DMS153 treated with DMSO at 0.1 percent for 48 hours (cell line): ENCODE measurements around the gene CDK15.

ENCODE experiments used
- DNase-seq: peaks from one replicate; lab custom pipeline; 2025; ENCODE audit not compliant: unreplicated experiment; lab: John Stamatoyannopoulos, UW

The CDK15 gene

DNA sequence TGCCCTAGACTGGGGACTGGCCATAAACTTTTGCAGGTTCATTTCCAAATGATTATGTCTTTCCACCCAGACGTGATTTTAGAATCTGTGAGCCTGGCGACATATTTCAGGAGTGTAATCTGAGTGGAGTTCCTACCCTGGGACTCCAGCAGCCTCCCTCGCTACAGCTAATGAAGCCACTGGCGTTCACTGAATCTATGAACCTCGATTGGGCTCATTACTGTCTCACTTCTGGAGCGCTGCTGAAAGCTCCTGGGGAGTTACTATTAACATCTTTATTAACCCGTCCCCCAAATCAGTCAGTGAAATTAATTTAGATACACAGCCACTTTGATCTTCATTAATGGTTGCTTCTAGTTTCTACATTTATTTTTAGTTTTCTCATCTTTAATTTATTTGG is 56.5 kb downstream of the CDK15 start:
- no peak for DNase-seq

DNA sequence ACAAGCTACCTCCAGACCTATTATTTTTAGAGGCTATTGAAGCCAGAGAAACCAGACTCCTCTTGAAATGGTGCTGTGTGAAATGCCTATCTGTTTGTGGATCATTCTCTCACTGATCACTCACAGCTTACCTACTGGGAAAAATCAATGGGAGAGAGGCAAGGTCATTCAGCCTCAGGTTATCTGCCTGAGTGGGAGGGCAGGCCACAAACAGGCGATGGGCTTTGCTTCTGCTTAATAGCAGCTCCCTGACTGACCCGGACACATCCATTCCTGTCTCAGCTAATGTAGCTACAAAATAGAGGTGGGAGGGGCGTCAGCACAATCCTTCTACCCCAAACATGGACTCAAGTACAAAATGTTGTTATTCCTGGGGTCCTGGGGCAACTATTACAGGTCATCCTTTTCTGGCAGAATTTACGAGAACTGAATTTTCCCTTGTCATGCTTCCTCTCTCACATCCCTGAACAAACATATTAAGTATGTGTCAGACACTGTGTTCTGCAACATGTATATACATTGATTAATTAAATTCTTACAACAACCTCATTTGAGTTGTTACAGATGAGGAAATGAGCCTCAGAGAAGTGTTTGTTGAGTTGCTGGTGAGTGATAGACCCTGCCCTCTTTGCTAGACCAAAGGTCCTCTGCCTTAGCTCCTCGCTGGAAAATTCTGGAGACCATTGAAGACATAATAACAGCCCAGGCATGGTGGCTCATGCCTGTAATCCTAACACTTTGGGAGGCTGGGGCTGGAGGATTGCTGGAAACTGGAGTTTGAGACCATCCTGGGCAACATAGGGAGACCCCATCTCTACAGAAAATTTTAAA is 60.5 kb downstream of the CDK15 start:
- no peak for DNase-seq

DNA sequence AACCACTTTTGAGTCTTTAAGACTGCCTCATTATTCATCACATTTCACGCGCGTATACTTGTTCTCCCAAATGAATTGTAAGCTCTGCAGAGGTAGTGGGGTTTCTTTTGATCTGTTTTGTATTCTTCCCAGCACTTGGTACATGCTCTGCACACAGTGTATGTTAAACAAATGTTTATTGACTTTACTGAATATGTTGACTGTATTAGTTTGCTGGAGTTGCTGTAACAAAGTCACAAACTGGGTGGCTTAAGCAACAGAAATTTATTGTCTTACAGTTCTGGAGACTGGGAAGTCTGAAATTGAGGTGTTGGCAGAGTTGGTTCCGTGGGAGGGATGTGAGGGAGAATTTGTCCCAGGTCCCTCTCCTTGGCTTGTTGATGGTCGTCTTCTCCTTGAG is 65.1 kb downstream of the CDK15 start:
- no peak for DNase-seq

DNA sequence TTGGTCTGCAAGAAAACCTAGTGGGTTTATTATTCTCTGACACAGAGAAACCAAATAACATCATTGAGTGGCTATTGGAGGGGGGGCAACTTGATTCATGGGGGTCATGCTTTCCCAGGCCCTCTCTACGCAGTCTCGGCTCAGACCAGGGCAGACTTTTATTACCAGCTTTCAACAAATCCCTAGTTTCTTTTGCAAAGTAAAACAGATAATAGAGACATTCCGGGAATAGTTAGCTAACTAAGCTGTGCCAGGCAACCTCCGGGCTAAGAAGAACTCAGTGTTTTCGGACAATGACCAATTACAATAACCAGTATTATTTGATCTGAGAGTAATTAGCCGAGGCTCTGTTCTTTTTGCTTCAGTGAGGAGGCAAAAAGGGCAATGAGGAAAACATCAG is 66.3 kb downstream of the CDK15 start:
- no peak for DNase-seq

DNA sequence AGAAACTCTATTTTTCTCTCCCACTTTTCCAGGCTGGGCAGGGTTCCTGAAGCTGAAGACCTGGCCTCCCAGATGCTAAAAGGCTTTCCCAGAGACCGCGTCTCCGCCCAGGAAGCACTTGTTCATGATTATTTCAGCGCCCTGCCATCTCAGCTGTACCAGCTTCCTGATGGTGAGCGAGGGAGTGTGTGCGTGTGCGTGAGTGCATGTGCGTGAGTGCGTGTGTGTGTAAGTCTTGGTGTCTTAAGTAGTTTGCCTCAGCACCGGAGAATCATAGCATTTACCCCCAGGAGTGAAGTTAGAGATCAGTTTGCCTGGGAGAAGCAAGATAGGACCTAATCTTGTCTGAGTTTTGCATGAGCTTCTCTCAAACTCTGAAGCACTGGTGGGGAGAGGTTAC is 73.7 kb downstream of the CDK15 start:
- DNase-seq = no peak

DNA sequence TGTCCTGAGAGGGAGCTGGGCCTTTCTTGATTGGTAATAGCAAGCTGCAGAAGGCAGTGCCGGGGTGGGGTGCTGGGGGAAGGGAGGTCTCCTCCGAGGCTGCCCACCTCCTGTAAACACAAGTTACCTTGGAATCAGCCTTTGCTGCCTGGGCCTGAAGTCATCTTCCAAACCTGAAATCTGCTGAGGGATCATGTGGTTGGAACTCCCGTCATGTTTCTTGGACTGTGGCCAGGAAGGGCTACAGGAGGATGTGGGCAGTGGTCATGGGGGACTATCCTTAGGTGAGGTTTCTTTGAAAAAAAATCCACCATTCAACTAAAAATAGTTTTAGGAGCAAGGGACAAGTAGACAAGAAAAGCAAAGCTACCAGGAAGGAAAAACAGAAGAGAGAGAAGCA is 74.2 kb downstream of the CDK15 start:
- no peak for DNase-seq

DNA sequence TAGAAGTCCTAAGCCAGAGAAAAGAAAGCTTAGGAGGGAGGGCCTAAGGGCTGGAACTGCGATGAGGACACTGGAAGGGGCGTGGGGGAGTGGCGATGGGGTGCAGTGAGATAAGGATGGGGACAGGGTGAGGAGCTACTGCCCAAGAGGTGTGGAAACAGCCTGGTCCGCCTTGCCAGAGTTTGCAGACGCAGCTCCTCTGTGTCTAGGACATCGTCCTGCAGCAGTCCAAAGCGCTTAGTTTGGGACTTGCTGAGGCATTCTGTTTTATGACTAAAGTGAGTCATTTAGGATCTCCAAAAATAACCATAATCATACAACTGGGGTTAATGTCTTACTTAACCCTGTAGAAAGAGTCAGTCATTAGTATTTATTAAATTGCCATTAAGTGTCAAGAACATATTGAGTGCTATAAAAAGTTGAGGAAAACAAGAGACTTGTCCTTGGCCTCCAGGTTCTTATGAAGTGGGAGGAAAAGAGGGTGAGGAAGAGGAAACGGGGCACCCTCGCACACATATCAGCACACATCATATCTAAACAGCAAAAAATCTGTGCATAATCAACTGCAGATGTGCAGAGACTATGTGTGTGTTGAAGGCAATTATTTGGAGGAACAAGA is 74.8 kb downstream of the CDK15 start:
- DNase-seq = no peak

DNA sequence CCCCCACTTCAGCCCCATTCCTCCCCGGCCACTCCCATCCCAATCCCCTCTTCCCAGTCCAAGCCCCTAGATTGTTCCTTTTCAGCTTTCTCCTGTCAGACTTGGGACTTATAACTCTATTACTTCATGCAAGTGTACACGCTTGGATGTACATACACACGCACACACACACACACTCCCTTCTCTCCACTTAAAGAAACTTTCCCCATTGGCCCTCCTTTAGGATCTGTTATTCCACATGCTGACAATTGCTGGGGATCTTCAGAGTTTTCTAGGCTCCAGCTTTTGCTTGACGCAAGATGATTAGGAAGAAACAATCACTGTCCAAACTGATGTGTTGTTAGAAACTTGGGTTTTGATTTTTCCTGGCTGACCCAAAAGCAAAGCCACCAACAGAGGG is 75.4 kb downstream of the CDK15 start:
- no peak for DNase-seq

DNA sequence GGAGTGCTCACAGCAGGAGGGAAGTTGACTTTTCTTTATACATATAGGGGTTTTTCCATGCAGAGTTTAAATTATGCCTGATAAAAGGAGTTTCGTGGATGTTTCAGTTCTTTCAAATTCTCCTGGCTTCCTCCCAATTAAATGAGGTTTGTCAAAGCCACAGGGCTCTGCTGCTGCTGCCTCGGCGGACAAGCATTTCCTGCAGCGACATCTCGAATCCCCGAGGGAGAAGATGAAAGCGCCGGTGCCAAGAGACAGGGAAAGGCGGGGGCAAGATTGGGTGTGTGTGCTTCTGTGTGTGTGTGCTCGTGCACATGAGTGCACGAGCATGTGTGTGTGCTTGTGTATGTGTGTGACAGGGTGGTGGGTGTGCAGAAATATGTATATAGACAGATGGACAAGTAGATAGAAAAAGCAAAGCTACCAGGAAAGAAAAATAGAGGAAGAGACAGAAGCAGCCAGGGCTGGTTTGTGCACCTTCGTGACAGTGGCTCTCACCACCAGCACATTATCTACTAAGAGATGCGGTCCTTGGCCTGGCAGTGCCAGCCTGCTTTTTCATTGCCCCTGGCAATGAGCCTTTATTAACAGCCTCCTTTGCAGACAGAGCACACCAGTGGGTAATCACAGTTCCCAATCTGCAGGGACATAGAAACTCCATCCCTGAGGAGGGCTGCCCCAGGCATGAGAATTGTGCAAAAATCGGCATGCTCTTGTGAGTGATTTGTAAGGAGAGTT is 76.2 kb downstream of the CDK15 start:
- DNase-seq = peak; percentile 75

DNA sequence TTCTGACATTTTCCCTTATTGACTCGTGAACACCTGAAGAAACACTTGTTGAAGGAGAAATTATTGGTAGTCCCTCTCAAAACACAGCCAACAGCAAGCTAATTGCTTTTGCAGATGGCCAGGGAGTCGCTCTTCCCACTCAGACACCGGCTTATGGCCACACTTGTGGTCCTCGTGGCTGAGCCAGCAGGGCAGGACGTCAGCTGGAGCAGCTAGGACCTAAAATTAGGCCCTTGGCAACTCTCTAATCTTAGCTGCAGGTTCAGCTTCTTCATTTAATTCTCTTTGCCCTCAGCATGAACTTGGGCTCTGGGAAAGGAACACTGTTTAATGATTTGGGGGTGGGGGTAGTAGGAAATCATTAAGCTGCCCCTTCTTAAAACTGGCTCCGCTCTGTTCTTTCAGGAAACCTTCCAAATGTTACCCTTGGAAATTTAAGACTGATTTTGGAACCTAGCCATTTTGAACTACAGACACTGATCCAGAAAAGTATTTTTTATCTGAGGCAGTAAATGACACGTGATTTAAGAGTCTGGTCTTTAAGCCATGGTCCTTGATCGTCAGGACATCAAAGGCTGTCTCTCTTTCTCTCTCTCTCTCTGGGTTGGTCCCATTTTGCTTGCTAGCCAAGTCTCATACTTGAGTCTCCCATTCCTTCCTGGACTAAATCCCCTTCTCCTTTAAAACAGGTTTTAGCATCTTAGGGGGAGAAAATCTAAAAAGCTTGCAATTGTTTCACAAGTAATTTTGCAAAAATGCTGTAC is 77.5 kb downstream of the CDK15 start:
- DNase-seq = no peak

DNA sequence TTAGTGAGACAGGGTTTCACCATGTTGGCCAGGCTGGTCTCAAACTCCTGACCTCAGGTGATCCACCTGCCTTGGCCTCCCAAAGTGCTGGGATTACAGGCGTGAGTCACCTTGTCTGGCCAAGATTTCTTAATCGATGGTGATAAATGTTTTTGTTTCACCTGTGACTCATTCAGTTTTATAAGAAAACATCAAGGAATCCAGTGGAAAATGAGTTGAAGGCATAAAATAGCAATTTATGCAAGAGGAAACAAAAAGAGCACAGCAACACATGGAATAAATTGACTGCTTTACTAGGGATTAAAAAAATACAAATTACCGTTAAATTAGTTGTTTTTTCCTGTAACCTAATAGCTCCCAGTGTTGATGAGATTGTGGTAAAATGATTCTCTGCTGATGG is 80.2 kb downstream of the CDK15 start:
- DNase-seq = no peak

DNA sequence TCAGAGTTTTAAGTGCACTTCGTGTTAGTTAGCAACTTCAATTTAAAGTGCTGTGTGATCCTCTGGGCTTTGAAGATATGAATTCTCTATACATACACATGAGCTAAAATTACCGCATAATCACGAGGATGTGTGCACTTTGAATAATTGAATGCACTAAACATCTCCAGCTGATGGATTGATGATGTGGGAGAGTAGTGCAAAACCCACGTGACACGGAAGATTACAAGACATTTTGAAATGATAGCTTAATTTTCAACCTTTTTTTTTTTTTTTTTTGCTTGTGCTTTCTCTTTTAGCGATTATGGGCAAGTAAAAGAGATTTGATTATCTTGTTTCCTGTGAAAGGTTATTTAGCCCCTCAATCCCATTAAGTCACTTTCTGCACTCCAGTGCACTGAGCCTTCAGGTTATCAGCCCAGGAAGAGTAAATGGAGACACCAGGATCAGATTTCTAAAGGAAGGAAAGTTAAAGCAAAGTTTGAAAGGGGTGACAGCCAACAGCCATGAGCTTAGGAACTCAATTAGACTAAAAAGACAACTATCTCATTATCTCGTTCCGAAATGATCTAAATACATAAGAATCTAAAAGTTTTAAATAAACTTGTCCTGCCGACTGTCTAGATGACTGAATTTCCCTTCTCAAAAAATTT is 81.6 kb downstream of the CDK15 start:
- no peak for DNase-seq

DNA sequence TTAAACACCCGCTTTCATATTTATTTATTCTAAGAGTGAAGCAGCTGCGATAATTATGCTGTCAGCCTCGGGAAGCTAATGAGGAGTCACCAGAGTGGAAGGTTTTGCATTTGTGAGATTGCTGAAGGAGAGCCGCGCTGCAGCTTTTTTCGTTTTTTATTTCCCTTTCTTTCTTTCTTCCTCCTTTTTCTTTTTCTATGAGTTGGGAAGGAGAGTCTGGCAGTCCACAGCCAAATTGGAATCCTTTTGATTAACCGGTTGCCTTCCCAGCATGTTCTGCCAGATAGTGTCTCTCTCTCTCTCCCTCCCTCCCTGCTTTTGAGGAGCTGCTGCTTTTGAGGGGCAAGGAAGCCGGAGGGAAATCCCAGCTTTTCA is 82.1 kb downstream of the CDK15 start:
- no peak for DNase-seq

DNA sequence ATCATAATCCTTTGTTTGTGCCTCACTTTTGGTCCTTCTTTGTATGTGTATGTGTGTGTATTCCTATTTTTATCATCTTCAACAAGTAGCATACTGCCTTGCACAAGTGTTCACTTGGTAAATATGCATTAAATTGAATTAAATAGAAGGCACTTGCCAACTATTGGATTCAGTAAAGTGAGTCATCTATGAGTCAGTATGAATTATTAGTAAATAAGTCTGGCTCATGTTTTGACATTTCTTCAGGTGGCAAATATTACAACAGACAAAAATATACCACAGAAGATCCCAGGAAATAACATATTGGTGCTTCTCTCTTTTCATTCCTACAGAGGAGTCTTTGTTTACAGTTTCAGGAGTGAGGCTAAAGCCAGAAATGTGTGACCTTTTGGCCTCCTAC is 84.1 kb downstream of the CDK15 start:
- no peak for DNase-seq

DNA sequence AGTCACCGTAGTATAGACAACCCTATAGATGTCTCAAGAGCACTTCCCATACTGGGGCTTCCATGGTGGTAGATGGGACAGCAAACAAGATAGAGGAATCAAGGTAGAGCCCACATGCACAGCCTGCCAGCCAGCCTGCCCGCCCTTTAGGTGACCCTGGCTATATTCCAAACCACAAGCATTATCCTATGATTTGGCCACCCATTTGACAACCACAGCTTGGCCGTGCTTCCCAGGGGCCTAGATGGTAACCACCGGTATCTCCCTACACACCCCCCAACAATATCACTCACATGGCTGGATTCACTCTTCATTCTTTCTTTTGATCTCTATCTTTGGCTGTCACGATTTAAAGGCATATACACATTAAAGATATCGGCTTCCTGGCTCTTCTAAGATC is 85.3 kb downstream of the CDK15 start:
- DNase-seq = no peak

DNA sequence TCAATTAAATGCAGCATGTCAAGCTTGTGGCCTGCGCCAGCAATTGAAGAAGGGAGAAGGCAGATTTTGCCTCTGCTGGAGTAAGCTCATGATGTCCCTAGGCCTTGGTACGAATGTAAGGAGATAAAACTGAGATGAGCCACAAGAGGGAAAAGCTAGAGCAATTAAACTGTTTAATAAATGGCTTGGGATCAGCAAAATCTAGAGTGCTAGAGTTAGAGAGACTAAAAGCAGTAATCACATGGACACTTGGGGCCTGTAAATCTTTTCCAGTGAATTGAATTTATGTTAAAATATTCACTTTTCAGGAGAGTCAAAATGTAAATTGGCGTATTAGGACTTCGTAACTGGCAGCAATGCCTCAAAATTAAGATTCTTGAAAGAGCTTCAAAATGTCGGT is 86.2 kb downstream of the CDK15 start:
- no peak for DNase-seq

DNA sequence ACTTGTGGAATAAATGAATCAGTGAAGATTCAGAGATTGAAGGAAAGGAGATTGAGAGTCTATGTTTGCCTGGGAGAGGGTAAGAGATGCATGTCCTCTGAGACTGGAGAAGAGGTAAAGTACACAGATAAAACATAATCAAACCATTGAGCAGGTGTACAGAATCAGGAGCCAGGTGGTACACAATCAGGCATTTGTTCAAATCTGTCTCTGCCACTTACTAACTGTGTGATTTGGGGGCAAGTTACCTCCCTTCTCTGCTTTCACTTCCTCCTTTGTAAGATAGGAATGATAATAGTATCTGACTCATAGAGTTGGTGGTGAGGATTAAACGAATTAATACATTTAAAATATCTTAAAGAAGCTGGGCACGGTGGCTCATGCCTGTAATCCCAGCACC is 94.0 kb downstream of the CDK15 start:
- DNase-seq = no peak

DNA sequence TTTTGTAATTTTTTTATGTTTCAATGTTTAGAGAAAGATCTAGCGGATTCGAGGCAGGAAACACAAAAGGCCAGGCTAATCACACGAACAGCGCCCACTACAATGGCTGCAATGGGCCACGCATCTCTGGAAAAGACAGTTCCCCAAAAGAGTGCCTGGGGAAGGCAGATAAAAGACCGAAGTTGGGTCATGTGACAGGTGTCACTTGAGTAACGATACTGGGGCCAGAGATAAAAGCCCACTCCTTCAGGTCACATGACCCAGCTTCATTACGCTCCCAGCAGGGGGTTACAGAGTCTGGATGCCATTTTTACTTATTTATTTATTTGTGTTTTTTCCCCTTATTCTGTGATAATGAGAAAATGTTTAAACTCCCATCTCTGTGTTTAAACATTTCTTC is 95.4 kb downstream of the CDK15 start:
- no peak for DNase-seq

DNA sequence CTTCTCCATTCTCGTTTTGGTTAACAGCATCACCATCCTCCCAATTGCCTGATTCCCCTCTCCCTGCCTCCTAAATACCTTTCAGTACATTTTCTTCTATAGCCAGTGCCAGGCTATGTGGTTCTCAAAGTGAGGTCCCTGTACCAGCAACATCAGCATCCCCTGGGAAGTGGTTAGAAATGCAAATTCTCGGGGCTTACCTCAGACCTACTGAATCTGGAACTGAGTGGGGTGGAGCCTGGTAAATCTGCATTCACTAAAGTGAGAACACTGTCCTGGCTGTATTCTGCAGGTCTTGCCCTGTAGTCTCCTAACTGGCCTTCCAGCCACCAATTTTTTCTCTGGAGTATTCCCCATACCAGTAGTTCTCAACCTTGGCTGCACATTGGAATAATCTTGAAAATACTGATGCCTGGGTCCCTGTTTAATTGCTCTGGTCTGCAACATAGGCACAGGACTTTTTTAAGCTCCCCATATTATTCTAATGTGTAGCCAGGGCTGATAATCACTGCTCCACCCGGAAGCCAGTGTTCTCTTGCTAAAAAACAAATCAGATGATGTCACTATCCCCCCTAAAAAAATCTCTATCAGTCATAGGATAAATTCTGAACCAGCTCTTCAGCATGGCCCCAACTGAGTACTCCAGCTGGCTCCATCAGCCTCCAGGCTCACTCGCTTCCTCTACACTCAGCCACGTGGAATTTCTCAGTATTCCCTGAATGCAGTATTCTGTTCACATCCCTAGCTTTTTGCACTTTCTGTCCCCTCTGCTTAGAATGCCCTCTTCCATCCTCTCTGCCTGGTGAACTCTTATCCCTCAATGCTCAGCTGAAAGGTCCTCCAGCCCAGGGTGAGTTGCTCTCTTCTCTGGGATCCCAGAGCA is 98.4 kb downstream of the CDK15 start:
- DNase-seq = no peak
